DMS153 treated with DMSO at 0.1 percent for 48 hours (cell line): ENCODE measurements around the gene MFAP2.

Experiments
- DNase-seq: peaks from one replicate; lab custom pipeline; 2025; ENCODE audit not compliant: unreplicated experiment; lab: John Stamatoyannopoulos, UW

The MFAP2 gene

GRCh38 chr1:16981269-16981849 is 939 bp upstream of the MFAP2 start:
- no peak for DNase-seq

- DNase-seq: no peak
Measured at GRCh38 chr1:16979475-16980327, 719 bp downstream of the MFAP2 start.

DNA sequence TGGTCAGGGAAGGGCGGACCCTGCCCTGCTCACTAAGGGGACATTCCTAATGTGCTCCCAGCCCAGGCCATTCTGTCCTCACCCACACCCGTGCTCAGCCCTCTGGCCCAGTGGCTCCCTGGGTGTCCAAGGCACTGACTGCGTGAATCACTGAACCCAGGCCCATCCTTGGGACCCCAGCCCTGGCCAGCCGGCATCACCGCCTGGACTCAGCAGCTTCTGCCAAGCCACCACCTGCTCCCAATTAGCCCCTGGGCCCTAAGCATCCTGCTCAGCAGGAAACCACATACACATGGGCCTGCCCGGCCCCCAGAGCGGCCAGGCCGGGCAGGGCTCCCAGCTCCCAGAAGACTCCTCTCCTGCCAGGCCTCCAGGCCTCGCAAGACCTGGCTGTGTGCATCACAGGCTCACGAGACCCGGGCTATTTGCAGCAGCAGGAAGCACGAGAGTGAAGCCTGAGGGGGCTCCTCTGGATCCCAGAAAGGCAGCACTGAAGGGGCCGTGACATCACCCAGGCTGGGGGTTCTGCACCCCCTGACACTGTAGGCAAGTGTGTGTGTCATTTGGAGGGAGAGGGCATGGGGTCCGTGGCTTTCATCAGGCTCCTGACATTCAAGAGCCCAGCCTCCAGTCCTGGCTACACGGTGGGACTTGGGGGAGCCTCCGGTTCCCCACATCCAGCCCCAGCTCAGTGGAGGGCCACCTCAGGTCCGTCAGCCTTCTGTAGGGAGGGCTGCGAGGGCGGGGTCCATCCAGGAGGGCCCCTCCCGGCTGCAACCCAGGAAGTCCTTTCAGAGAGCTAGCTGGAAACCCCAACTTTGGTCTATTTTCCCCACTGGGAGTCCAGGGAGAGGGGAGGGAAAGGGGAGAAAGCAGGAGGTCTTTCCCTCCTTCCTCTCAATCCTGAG is 1.6 kb downstream of the MFAP2 start:
- no peak for DNase-seq

GRCh38 chr1:16978139-16978538 is 2.3 kb downstream of the MFAP2 start:
- no peak for DNase-seq

DNA sequence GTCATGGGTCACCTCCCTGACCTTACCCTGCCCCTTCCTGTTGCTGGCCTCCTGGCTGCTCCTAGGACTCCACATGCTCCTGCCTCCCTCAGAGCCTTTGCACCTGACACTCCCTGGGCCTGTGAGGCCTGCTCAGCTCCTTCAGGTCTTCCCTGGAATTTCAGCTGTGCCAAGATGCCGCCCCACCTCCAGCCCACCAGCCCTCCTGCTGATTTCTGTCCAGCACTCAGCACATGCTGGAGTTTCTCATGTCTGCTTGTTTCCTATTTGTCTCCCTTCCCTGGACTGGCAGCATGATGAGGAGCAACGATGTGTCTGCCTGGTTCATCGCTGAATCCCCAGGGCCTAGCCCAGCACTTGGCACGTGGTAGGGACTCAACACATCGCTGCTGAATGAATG is 3.0 kb downstream of the MFAP2 start:
- no peak for DNase-seq

GRCh38 chr1:16976966-16977365 is 3.5 kb downstream of the MFAP2 start:
- DNase-seq: no peak

DNA sequence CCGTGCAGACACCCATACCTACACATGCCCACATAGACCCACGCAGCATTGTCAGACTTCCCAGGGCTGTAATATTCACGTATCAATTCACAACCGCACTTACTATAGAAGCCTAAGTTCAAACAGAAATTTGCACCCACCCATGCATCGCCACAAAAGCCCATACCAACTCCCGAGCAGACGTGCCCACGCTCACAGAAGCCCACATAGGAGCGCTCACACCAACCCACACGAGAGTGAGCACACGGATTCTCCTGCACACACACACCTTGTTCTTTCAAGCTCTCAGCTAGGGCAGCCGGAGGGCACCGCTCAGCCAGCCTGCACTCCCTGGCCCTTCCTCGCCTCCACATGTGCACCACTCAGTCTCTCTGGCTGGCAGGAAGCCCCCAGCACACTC is 4.6 kb downstream of the MFAP2 start:
- no peak for DNase-seq

DNA sequence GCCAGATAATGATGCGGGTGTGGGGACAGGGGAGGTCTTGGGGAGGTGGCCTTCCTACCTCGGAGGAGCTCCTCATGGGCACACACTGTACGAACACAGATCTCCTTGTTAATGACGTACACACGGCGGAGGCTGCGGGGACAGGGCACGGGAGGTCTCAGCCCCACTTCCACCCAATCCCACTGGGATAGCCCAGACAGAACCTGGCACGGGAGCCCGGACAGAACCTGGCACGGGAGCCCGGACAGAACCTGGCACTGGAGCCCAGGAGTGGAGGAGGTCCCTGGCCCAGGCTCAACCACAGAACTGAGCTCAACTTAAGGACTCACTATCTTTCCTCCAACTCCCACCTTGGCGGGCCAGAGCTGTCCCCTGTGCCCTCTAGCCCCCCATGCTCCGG is 5.2 kb downstream of the MFAP2 start:
- DNase-seq: no peak

- DNase-seq: no peak
Measured at GRCh38 chr1:16973215-16973614, 7.2 kb downstream of the MFAP2 start.

GRCh38 chr1:16972189-16972895 is 8.1 kb downstream of the MFAP2 start:
- no peak for DNase-seq

DNA sequence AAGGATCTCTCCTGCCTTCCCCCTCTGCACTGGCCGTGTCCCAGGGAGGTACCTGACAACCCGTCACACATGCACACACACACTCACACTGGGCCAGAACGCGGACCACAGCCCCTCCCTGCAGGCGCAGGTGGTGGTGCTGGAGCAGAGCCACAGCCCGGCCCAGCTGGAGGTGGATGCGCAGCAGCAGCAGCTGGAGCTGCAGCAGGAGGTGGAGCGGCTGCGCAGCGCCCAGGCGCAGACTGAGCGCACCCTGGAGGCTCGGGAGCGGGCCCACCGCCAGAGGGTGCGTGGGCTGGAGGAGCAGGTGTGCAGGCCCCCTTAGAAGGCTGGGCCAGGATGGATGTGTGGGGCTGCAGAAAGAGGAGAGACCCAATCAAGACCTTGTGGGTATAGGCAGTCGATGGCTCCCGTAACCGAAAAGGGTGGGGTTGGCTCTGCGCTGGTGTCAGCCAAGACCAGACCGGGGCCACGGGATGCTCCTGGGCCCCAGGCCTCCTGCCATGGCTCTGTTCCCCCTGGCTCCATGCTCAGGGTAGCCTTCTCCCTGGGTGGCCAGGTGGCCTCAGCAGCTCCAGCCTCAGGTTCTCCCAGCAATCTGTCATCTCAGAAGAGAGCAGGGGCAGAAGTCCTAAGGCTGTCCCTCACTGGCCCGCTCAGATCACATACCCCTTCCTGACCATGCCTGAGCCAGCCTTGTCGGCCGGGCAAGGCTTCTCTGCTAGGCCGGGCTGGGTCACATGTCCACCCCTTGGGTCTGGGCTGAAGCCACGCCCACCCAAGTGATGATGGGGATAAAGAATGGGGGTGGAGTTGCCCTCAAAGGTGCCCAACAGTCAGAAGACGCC is 8.9 kb downstream of the MFAP2 start:
- no peak for DNase-seq

- no peak for DNase-seq
Measured at GRCh38 chr1:16970132-16970910, 10.1 kb downstream of the MFAP2 start.

DNA sequence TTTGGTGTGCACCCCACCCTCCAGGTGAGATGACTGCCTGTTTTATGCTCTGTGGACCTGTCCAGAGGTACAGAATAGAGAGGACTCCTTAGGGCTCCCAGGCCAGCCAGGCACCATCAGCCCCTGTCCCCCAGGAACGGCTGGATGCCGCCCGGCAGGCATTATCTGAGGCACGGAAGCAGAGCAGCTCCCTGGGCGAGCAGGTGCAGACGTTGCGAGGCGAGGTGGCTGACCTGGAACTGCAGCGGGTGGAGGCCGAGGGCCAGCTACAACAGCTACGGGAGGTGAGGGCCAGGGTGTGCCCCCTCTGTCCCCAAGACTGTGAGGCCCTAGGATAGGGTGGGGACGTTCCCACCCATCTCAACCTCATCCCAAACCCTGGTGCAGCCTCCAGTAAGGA is 10.8 kb downstream of the MFAP2 start:
- no peak for DNase-seq

GRCh38 chr1:16969057-16969611 is 11.3 kb downstream of the MFAP2 start:
- no peak for DNase-seq

DNA sequence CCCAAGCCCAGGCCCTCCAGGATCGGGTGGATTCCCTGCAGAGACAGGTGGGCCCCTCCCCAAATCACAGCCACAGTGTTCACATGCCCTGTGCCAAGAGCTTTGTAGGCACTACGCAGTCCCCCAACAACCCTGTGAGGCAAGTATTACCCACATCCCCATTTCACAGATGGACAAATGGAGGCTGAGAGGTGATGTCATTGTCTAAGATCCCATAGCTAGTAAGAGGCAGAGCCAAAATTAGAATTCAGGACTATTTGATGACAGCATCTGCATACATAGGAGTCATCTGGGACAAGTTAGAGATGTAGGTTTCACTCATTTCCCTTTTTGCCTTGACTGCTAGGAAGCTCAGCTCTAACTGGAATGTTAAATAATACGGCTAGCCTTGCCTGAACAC is 12.0 kb downstream of the MFAP2 start:
- no peak for DNase-seq

- DNase-seq: no peak
Measured at GRCh38 chr1:16967962-16968361, 12.5 kb downstream of the MFAP2 start.

DNA sequence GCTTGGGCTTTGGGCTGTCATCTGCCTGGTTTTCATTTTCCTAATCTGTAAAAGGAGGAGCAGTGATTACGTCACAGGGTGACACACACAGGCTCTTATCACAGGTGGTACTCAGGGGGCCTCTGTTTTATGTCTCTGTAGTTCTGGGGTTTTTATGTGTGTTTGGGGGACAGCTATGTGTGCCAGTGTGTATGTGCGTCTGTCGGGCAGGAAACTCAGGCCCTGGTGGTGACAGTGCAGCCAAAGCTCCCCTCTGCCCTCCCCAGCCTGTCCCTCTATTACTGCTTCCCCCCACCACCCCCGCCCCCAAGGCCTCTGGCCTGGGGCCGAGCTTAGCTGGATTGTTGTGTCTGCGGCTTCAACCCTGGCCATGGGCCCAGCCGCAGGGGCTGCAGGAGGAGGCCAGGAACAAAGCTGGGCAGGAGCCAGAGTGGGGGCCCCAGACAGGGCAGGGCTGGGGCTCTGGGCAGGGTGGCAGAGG is 13.3 kb downstream of the MFAP2 start:
- no peak for DNase-seq

GRCh38 chr1:16966282-16966681 is 14.1 kb downstream of the MFAP2 start:
- DNase-seq: no peak

DNA sequence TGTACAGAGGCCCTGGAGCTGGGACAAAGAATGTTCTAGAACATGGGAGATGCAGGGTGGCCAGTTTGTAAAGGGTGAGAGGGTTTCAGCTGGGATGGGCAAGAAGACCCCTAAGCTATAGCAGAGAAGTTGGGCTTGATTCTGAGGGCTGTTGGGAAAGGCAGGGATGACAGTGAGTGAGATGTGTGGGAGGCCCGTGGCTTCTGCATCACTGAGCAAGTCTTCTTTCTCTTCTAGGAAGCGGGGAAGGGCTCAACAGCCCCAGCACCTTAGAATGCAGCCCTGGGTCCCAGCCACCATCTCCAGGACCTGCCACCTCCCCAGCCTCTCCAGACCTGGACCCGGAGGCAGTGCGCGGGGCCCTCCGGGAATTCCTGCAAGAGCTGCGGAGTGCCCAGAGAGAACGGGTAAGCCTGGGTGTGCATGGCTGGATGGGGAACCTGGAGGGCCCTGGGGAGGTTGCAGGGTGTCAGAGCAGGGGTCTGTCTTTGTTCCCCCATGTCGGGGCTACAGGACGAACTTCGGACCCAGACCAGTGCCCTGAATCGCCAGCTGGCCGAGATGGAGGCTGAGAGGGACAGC is 14.8 kb downstream of the MFAP2 start:
- no peak for DNase-seq
